ENCODE results near the gene PRKAR2A. TPM values are rescaled to one million over a fixed set of nuclear protein-coding genes. Genes with fewer than 3 reads are reported as not detected.

The PRKAR2A gene
- polyA plus RNA-seq, 1 of the 3 experiments (the other 2 are of a cell fraction), result 5.2 TPM

GRCh38 chr3:48856469-48856868 lies 8.8 kb upstream of the PRKAR2A start:
- CTCF ChIA-PET, result interaction anchor here (0.6 to 1.0 kb wide), 2 partner anchors 50 to 86 kb away, joined by 3 read pairs; no protein-coding TSS in a partner anchor

GRCh38 chr3:48855681-48856447 lies 8.2 kb upstream of the PRKAR2A start:
- Histone ChIP-seq H3F3A (replicated peaks; ENCODE audit: insufficient read depth) (peaks cover 4% of the 10 kb centered on the region), H3K27ac (ENCODE audit: low read depth in 2 of 2, low read length in 1 of 2) (no peak overlapping the region), H3K79me2 (ENCODE audit: insufficient read depth) (no peaks in the 10 kb centered on the region), H3K9me3 (no peaks in the 10 kb centered on the region), H3K4me2 (no peak overlapping the region), H3K9ac (no peak overlapping the region), H3K4me1 (ENCODE audit: control insufficient read depth in 1 of 2, insufficient read depth in 2 of 2, low read depth in 1 of 2, low read length in 1 of 2) (peaks cover 0 to 15% of the 10 kb centered on the region in 2 experiments; a peak in 1 of 4 replicates), H3K36me3 (replicated peaks in 1 of 2; ENCODE audit: control insufficient read depth in 1 of 2, insufficient read depth in 2 of 2, low read length in 1 of 2) (peaks cover 0 to 5% of the 10 kb centered on the region in 2 experiments), H3K4me3 (ENCODE audit: low read depth in 2 of 2, low read length in 1 of 2) (no peak overlapping the region), H3K27me3 (ENCODE audit: insufficient read depth) (no peaks in the 10 kb centered on the region), H4K20me1 (ENCODE audit: insufficient read depth) (no peaks in the 10 kb centered on the region), H2AFZ (ENCODE audit: low read depth) (no peak overlapping the region), H3K9me2 (no peaks in the 10 kb centered on the region)
- CTCF ChIA-PET, result interaction anchor here (0.6 to 1.0 kb wide), 2 partner anchors 50 to 86 kb away, joined by 3 read pairs; no protein-coding TSS in a partner anchor
- DNase-seq, result no peak
- WGBS (ENCODE audit: low lambda C conversion rate), result 82% methylated on average over 9 of the region's 9 CpGs
- POLR2A ChIA-PET, result interaction anchor here (0.7 kb wide), 1 partner anchor 108 kb away, joined by 3 read pairs; no protein-coding TSS in a partner anchor
- TF ChIP-seq POLR2AphosphoS5 (IDR thresholded peaks at IDR 0.05; ENCODE audit: low read depth, low read length), result no peak
- TF ChIP-seq FOSL2 (IDR thresholded peaks at IDR 0.05; ENCODE audit: borderline replicate concordance, low read depth), result no peak
- no peak for TF ChIP-seq USF1 (IDR thresholded peaks at IDR 0.05; ENCODE audit: borderline replicate concordance, low read depth)
- no peak for TF ChIP-seq TEAD4 (IDR thresholded peaks at IDR 0.05; ENCODE audit: borderline replicate concordance, insufficient read depth)
- no peak for TF ChIP-seq JUND (IDR thresholded peaks at IDR 0.05)
- TF ChIP-seq CTCF (IDR thresholded peaks at IDR 0.05), result no peak
- TF ChIP-seq EZH2phosphoT487 (IDR thresholded peaks at IDR 0.05; ENCODE audit: borderline replicate concordance, low read depth), result no peak
- no peak for TF ChIP-seq GATA2 (CRISPR knock-in tag; IDR thresholded peaks at IDR 0.05)
- no peak for TF ChIP-seq ELF1 (IDR thresholded peaks at IDR 0.05)
- no peak for TF ChIP-seq USF2 (IDR thresholded peaks at IDR 0.05; ENCODE audit: borderline replicate concordance, low read depth, low read length)
- no peak for TF ChIP-seq MEF2A (IDR thresholded peaks at IDR 0.05; ENCODE audit: borderline replicate concordance, low read depth)
- TF ChIP-seq IRF3 (IDR thresholded peaks at IDR 0.05; ENCODE audit: low read depth, low read length), result no peak
- TF ChIP-seq MXI1 (IDR thresholded peaks at IDR 0.05; ENCODE audit: low read depth, low read length), result no peak

More at GRCh38 chr3:48856469-48856868, 8.8 kb upstream of the PRKAR2A start:
- Histone ChIP-seq H3K9me2 (no peaks in the 10 kb centered on the region), H3K36me3 (replicated peaks in 1 of 2; ENCODE audit: control insufficient read depth in 1 of 2, insufficient read depth in 2 of 2, low read length in 1 of 2) (peaks cover 0 to 5% of the 10 kb centered on the region in 2 experiments), H3K9me3 (no peaks in the 10 kb centered on the region), H3K4me3 (ENCODE audit: low read depth in 2 of 2, low read length in 1 of 2) (no peak overlapping the region), H2AFZ (ENCODE audit: low read depth) (no peak overlapping the region), H4K20me1 (ENCODE audit: insufficient read depth) (no peaks in the 10 kb centered on the region), H3K4me1 (ENCODE audit: control insufficient read depth in 1 of 2, insufficient read depth in 2 of 2, low read depth in 1 of 2, low read length in 1 of 2) (peaks cover 0 to 9% of the 10 kb centered on the region in 2 experiments; a peak in 1 of 4 replicates), H3K27ac (ENCODE audit: low read depth in 2 of 2, low read length in 1 of 2) (no peak overlapping the region), H3K4me2 (no peak overlapping the region), H3K27me3 (ENCODE audit: insufficient read depth) (no peaks in the 10 kb centered on the region), H3K79me2 (ENCODE audit: insufficient read depth) (no peaks in the 10 kb centered on the region), H3K9ac (no peak overlapping the region), H3F3A (replicated peaks; ENCODE audit: insufficient read depth) (peaks cover 4% of the 10 kb centered on the region)
- POLR2A ChIA-PET, result interaction anchor here (0.7 kb wide), 1 partner anchor 108 kb away, joined by 3 read pairs; no protein-coding TSS in a partner anchor
- DNase-seq, result no peak
- WGBS (ENCODE audit: low lambda C conversion rate), result 69% methylated on average over 3 of the region's 4 CpGs
- no peak for TF ChIP-seq FOSL2 (IDR thresholded peaks at IDR 0.05; ENCODE audit: borderline replicate concordance, low read depth)
- no peak for TF ChIP-seq GABPA (IDR thresholded peaks at IDR 0.05; ENCODE audit: low read depth)
- no peak for TF ChIP-seq MXI1 (IDR thresholded peaks at IDR 0.05; ENCODE audit: low read depth, low read length)
- no peak for TF ChIP-seq SIN3A (IDR thresholded peaks at IDR 0.05; ENCODE audit: borderline replicate concordance, low read depth, low read length)
- TF ChIP-seq TCF12 (IDR thresholded peaks at IDR 0.05), result no peak
- no peak for TF ChIP-seq ELF1 (IDR thresholded peaks at IDR 0.05)
- no peak for TF ChIP-seq RFX5 (IDR thresholded peaks at IDR 0.05; ENCODE audit: low read length)
- TF ChIP-seq NRF1 (IDR thresholded peaks at IDR 0.05; ENCODE audit: low read depth, low read length), result no peak
- TF ChIP-seq SMC3 (IDR thresholded peaks at IDR 0.05; ENCODE audit: low read depth, low read length), result no peak
- no peak for TF ChIP-seq USF2 (IDR thresholded peaks at IDR 0.05; ENCODE audit: borderline replicate concordance, low read depth, low read length)
- no peak for TF ChIP-seq MEF2A (IDR thresholded peaks at IDR 0.05; ENCODE audit: borderline replicate concordance, low read depth)
- TF ChIP-seq NFIC (IDR thresholded peaks at IDR 0.05; ENCODE audit: borderline replicate concordance), result no peak
- TF ChIP-seq FOXM1 (IDR thresholded peaks at IDR 0.05; ENCODE audit: low read depth), result no peak
- no peak for TF ChIP-seq TEAD4 (IDR thresholded peaks at IDR 0.05; ENCODE audit: borderline replicate concordance, insufficient read depth)
- no peak for TF ChIP-seq POLR2AphosphoS5 (IDR thresholded peaks at IDR 0.05; ENCODE audit: low read depth, low read length)
- no peak for TF ChIP-seq FOXJ3 (CRISPR knock-in tag; IDR thresholded peaks at IDR 0.05)
